NCI-H748 treated with DMSO at 0.1 percent for 48 hours (cell line): ENCODE measurements around the gene RAD51B.

Experiments used
- DNase-seq: peaks from one replicate; lab custom pipeline; 2025; lab: John Stamatoyannopoulos, UW

The RAD51B gene

DNA sequence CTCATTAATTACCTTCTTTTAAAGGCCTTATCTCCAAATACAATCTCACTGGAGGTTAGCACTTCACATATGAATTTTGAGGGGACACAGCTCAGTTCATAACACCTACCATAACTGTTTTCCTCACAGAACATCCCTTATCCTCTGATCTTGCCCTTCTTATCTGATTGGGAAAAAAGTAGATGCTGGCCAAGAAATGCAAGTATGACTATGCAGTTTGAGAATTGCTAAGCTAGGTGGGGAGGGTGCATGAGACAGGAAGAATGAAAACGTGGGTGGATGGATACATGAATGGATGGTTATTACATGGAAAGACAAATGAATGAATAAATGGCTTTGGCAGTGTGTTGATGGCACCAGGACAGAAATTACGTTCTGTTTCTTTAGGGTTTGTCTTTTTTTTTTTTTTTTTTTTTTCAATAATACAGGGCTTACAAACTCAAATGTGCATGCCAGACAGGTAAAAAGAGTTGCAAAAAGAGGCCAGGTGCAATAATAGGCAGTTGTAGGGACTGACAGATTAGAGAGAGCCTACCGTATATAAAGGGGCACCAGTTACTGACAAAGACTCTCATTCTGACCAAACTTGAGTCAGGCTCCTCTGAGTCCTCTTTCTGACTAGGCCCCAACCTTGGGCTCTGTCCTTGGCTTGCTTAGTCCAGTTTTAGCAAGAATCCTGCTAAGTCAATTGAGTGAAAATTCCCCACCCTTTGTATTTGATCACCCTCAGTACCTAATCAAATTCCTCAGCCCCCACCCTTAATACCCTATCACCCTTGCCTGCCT, 668.4 kb downstream of the RAD51B start:
- no peak for DNase-seq

DNA sequence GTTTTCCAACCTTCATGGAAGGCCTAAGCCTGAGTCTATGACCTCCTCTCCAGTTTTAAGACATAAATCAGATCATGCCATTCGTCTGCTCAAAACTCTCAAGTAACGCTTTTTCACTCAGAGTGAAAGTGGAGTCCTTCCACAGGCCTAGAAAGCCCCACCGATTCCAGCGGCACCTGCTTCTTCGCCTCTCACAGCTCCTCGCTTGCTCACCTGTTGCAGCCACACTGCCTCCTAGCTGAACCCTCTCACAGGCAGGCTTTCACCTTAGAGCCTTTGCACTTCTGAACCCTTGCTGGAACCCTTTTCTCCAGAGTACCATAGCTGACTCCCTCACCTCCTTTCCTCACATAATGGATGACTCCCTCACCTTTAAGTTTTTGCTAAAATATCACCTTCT, 672.2 kb downstream of the RAD51B start:
- DNase-seq = no peak

DNA sequence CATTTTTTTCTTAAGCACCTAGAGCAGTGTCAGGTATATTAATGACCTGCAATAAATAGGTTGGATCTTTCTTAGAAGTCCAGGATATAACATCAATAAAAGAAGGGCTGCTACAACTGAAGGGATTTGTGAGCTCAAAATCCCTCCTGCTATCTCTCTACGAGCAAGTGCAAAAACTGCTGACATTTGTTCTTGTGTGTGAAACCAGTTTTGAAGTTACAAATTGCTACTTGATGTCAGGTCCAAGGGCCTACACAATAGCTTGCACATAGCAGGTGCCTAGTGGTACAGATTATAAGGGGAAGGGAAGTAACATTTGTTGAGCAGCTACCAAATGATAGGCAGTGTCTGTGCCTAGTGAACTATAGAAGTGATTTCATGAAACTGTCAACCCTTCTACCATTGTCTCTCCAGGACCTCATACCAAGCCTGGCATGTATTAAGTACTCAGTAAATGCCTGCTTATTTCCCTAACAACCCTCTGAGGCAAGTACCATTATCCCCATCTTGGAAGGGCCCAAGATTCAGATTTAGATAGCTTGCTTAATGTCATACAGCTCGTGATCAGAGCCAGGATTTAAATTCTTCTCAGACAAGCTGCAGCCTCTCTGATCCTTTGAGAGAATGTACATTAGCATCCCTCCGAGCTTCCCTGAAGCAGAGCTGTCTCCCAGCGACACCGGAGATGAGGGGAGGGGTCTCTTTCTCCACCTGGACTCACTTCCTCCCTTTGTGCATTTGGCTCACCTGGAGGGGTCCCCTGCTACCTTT, 673.0 kb downstream of the RAD51B start:
- DNase-seq = no peak

DNA sequence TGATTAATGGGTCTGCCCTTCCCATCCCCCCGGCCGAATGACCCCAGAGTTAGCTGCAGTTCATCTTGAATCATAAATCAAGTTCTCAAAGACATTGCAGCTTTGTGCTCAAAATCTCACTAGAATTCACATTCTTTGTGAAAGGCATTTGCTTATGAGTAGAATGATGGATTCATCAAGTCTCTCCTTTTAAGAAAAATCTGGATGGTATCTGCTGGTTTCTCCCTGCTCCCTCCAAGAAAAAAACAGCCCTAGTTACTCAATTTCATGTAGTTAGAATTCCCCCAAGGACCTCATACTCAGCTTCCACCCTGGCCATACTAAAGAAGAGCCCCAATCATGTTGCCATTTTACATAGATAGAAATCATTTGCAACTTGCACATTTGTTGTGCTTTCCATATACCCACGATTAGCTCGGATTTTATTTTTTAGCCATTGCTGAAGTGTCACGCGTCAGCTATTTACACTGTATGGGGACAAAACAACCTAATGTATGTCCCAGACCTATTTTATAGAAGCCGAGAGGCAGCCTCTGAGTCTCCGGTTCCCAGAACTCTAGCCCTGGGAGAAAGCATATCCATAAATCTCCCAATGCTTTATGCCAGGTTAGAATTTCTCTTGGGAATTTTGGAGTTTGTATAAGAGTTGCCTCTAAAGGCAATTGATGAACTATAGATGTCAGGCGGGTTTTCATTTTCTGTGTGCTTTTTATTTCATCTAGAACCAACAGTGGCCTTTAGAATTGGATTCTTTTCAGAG, 673.8 kb downstream of the RAD51B start:
- no peak for DNase-seq

DNA sequence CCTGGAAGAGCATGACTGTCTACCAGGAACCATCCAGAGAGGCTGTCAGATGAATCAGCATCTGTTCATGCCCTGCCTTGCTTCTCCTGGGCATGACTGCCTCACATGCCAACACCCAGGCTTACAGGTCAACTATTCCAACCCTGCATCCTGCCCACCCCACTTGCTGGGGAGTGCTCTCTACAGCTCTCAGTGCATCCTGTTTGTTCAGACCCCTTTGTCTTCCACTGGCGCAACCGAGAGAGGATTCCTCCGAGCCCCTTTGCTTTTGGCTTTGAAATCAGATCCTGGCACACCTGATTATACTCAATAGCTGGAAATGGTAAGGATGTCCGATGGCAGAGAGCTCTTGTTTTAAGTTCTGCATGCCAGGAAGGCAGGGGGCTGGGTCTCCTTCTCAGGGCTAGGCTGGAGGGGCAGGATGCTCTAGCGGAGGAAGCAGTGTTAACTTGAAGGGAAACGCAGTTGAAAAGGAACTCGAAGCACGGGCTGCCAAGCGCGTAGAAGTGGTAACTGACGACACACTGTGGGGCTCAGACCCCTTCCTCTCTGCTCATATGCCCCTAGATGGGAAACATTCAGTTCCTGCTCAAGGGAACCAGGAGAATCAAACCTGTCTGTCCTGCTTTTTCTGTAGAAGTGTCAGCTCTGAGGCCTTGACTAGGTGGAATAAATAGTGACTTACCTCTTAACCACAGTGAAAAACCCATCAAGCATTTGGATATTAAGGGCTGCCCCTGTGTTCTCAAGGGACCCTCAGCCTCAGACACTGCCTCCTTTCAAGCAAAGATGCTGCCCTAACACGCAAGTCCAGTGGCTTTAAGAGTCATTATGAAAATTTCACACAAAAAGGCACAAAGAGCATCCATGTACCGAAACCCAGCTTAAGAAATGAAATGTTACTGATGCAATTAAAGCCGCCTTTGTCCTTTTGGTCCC, 675.8 kb downstream of the RAD51B start:
- no peak for DNase-seq

DNA sequence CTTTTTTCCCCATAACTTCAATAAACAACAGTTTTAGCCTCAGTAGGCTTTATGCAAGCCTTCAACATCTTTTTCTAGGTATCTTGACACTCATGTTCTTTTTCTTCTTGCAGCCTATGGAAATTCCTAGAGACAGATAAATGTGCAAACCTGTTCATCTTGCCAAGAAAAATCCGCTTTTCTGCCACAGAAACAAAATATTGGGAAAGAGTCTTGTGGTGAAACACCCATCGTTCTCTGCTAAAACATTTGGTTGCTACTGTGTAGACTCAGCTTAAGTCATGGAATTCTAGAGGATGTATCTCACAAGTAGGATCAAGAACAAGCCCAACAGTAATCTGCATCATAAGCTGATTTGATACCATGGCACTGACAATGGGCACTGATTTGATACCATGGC, 677.4 kb downstream of the RAD51B start:
- no peak for DNase-seq

DNA sequence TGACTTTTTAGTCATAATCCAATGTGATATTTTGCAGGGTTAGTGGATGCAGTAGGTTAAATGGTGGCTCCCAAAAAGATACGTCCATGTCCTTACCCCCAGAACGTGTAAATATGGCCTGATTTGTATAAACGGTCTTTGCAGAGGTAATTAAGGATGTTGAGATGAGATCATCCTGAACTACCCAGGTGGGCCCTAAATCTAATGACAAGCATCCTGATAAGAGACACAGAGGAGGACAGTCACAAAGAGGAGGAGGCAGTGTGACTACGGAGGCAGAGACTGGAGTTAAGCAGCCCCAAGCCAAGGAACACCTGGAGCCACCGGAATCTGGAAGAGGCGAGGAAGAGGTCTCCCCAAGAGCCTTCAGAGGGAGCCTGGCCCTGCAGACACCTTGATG, 679.9 kb downstream of the RAD51B start:
- no peak for DNase-seq

DNA sequence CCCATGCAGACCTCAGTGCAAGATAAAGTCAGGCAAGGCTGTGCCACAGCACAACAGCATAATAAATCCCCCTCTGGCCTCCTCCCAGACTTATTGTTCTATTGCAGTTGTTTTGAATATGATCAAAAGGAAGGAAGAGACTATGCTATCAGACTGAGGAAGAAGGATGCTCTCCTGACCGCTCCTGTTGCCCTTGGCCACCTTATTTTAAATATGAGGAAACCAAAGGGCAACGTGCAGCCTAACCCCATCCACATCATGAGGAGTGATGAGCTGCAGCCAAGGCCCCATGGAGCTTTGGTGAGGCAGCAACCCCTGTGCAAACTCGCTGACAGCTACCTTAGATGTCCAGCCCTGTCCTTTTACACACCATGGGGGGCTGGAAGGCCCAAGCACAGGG, 681.6 kb downstream of the RAD51B start:
- DNase-seq = no peak

DNA sequence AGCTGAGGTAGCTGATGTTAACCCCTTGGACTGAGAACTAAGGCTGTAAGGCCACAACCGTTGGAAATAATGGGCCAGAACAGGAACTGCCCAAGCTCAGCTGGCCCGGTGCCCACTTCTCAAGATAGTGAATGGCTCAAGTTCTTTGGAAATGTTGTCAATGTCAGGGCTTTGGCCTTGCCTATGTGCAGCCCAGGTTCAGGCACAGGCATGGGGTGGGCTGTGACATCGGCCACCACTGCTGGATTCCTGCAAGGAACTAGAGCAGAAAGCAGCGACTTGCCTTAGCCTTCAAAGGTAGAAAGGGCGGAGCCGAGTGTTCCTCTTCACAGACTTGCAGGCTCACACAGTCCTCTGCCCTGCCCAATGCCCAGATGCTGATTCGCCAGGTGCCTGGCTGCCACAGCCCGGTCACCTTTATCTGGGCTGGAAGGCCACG, 682.1 kb downstream of the RAD51B start:
- no peak for DNase-seq

DNA sequence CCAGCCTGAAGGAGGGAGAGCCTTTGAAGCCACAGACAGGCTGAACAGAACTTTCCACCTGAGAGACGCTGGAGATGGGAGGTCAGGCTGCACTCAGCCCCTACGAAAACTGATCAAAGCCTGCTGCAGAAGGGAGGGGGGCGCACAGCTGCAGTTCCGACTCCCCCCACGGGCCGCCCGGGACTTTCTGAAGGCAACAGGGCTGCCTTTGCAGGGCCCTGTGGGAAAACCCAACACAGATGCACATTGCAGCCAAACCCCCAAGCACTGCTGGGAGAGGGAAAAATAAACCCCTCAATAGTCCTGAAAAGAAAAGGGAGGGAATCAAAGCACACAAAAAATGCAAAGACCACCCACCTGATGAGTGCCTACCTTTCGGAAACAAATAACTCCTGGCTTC, 682.7 kb downstream of the RAD51B start:
- DNase-seq = no peak

DNA sequence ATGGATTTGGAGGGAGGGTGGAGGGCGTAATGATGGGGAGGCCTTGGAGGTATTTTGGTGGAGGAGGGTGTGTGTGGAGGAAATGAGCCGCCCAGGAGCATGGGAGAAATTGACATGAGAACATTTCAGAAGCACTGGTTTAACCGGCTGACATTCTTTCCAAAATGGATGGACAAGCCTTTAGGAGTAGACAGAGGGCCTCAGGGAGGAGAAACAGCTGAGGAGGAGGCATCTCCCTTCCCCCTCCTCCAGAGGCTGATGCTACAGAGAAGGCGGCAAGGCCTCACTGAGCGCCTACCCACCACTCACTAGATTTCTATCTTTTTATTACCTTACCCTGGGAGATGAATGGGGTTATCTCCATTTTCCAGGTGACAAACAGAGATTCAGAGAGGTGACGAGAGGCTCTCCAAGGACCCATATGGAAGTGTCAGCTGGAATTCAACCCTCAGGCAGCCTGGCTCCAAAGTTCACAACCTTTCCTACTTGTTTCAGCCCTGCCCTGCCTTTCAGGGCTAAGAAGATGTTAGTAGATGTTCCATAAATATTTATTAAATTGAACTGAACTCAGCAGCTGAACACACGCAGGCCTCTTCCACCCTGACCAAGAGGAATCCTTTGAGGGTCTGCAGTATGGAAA, 683.7 kb downstream of the RAD51B start:
- no peak for DNase-seq

DNA sequence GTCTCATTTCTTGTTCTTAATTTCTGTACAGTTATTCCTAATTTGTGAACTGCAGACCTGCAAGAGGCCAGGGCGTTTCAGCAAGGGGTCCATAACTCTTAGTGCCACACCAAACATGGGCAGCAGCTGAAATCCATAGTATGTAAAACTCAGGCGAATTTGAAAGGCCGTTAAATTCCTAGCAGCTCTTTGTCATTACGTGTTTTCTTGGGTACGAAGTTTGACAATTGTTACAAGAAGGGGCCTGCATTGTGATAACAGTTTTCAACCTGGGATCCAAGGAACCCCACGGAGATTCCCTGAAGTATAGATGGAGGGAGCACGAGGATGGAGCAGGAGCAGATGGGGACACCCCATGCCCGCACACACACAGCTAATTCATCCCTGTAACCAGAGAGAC, 685.3 kb downstream of the RAD51B start:
- no peak for DNase-seq

DNA sequence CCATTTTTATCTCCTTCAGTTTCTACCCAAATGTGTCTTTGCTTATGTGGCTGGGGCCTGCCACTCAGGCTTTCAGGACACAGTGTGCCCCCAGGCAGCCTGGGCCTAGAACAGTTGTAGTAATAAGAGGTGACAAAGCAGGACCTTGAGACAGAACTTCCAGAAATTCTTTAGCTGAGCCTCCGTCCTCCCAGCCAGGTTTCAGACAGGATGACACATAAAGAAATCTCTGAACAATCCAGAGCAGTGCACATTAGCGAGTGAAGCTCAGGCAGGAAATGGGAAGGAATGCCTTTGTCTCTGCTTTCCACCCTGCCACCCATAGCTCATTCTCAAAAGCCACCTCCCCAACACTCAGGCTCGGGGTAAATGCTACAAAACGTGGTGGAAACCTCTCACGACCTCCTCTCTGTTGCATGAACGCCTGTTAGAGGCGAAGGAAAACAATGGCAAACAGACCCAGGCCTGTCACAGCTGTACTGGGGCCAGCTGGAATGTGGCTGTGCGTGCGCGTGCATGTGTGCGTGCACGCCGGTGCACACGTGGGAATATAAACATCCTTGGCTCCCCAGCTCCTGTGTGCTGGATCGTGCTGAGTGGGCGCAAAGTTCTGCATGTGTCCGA, 686.6 kb downstream of the RAD51B start:
- no peak for DNase-seq

DNA sequence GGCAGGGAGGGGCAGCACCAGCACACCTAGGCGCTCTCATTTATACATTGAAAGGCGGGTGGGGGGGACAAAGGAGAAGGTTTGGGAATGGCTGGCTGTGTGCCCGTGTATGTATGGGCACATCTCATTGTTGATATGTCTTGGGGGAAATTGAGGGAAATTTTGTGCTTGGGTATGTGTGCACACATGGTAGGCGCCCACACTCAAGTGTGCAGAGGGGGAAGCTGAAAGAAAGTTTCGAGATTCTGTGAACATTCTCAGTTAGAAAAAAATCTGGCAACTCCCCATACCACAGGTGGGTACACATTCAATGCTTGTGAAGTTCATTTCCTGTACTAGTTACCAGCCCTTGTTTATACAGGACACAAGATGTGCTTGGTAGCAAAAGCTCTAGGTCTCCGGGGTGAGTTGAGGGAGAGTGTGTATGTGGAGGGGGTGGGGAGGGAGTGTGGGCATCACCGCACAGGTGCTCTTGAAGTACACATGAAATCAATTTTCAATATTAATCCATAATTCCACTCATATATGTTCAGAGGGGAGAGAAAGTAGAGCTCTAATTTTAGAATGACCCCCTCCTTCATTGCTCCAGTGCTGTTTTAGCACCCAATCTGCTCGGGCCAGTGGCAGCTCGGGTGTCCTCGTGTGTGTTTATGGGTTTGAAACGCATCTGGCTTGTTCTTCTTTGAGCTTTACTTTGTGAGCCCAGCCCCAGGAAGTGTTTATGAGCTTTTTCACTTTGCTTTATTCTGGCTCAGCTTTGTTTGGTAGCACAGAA, 687.3 kb downstream of the RAD51B start:
- DNase-seq = no peak

DNA sequence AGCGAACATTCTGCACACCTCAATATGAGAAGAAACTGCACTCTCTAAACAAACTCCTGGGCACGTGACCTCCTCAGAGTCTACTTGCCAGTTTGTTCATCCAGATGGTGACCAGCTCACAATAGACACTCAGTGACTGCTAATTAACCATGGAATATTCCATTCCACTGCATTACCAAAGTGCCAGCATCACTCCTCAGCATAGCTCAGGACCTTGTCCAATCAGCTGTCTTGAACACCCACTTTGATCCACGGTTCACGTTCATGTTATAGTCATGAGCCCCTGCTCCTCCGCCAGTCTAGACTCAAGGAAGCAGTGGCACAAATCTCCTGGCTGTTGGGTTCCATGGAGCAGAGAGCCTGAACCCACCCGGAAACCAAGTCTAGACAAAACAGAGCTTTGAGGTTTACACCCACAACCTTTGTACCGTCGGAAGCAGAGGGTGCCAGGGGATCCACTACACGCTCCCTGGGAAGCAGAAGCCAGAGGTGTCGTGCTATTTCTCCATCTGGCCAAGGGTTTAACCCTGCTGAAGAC, 688.0 kb downstream of the RAD51B start:
- no peak for DNase-seq

DNA sequence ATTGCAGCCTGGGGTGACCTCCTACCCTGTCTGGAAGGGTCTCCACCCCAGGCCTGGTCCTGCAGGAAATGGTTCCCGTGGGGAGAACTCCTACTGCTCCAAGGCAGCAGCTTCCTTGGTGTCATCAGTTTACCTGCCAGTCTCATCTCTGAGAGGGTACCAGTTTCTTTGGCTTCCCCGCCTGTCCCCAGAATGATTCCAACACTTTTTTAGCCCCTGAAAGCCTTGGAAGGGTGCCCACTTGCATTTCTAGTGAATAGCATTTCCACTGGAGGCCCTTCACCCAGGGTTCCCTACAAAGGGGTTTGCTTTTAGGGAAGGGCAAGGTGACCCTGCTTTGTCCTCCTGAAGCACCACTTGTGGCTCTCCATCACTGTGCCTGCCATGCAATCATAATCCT, 689.0 kb downstream of the RAD51B start:
- DNase-seq = no peak

DNA sequence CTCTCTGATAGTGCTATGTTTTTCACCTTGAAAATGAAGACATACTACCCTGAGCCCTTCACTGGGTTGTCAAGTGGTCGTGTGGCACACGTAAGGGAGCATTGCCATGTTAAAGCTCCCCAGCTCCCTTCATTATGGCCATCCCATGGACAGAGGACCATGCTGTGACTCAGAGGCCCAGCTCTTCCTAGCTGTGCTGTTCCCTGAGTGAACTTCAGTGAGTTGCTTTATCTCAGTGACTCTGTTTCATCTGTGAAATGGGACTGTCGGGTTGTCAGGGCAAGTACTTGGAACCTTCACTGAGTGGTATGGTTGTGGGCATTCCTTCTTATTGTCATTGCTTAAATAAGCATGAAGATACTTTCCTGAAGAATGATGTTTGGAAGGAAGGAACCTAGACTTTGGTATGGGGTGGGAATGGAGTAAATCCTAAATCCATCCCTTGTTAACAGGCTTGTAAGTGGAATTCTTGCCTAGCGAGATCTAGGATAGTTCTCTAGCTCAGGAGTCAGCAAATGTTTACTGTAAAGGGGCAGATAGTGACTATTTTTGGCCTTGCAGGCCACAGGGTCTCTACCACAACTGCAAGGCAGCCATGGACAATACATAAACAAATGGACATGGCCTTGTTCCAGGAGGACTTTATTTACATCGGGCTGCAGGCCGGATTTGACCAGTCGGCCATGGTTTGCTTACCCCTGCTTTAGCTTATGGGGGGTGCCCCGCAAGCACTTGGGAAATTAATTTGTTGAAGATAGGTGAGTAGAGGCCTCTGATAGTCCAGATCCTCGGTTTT, 689.8 kb downstream of the RAD51B start:
- no peak for DNase-seq

DNA sequence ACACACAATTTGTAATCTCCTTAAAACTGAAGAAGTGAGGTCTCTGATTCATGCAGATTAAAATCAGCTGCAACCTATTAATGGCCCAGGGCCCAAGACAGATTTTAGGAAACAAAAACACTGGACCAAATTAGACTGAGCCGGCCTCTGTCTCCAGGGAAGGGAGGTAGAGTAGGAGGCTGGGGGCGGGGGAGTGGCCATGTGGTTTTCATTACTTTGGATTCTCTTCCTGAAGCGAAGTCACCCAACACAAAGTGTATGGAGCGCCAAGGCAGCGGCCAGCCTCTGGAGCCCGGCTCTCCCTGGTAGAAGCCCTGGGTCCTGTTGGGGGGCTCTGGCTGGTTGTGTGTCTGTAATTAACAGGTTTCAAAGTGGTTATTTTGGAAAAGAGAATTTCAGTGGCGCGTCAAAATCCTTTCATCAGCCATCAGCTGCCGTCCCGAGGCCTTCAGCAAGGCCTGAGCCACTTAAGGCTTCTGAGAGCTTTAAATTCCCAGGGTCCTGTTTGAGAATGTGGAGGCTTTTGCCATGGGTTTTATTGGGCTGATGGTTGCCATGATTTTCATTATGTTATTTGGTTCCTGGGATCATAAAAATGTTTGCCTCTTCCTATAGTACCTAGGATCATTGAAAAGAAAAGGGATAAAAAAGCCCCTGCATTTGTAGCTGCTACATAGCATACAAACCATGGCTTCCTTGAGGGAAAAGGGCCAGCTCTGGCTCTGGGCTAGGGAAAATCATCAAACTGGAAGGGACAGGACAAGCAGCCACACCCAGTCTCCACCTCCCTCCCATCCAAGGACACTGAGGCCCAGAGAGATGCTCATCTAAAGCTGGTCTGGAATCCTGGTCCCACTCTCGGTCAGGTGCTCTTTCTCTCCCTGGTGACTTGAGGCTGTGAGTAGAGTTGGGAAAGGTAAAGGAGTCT, 690.9 kb downstream of the RAD51B start:
- DNase-seq = no peak
